ENCODE measurements around the gene HSPA12B. TPM values are rescaled to one million over a fixed set of nuclear protein-coding genes. Genes with fewer than 3 reads are reported as not detected.

Gene HSPA12B
- total RNA-seq, 2 experiments from 2014 or later, result 0.08 TPM; not detected in 1

- intact Hi-C loops (cut with DNase I, micrococcal nuclease), result loop anchor here in 1 of 2 experiments (5.0 kb wide), 1 partner anchor 148 kb away; no protein-coding TSS in a partner anchor
- peaks cover 5% of the 10 kb centered on the region for H3K4me1 ChIP-seq (ENCODE audit: insufficient read depth, low read length)
- DNase-seq (peak in 1 of 14 experiments; percentile 15), ATAC-seq (ENCODE audit: poor library complexity) (no peak)
- POLR2A ChIA-PET, result no interaction called here
- H3K27ac Mint-ChIP-seq, result no peak overlapping the region
- CTCF ChIA-PET, result interaction anchor here (1.3 to 1.8 kb wide), 7 partner anchors 10 to 146 kb away, joined by 3 to 18 read pairs (median 5); partner anchors contain the start of gene ADISSP
- peaks cover 8% of the 10 kb centered on the region for H3K27me3 Mint-ChIP-seq
- no peaks in the 10 kb centered on the region for H3K36me3 Mint-ChIP-seq (ENCODE audit: low read depth)
- H3K4me1 Mint-ChIP-seq (ENCODE audit: low read depth), result no peaks in the 10 kb centered on the region
- no peaks in the 10 kb centered on the region for H3K27me3 ChIP-seq (ENCODE audit: control insufficient read depth in 1 of 2, insufficient read depth in 2 of 2, low read length in 2 of 2)
- no peaks in the 10 kb centered on the region for H3K9me3 ChIP-seq (ENCODE audit: control insufficient read depth in 1 of 2, insufficient read depth in 1 of 2, low read length in 2 of 2)
- H3K9me3 Mint-ChIP-seq, result no peaks in the 10 kb centered on the region
- TF ChIP-seq CTCF (IDR thresholded peaks at IDR 0.05), result no peak
- no peak overlapping the region for H3K4me3 ChIP-seq (ENCODE audit: low read length)
- H3K36me3 ChIP-seq (ENCODE audit: insufficient read depth, low read length), result no peaks in the 10 kb centered on the region
- no peak overlapping the region for H3K4me3 Mint-ChIP-seq
- H3K27ac ChIP-seq (ENCODE audit: low read depth in 1 of 2, low read length in 2 of 2), result no peak overlapping the region
Measured at GRCh38 chr20:3710011-3710466, 22.4 kb upstream of the HSPA12B start.

- ChIA-PET CTCF (interaction anchor here (0.6 to 1.8 kb wide), 10 partner anchors 9 to 657 kb away, joined by 3 to 18 read pairs (median 4); partner anchors contain the start of gene ADISSP), POLR2A (interaction anchor here (0.6 kb wide), 1 partner anchor 378 kb away, joined by 3 read pairs; no protein-coding TSS in a partner anchor)
- no peaks in the 10 kb centered on the region for H3K27me3 ChIP-seq (ENCODE audit: control insufficient read depth in 1 of 2, insufficient read depth in 2 of 2, low read length in 2 of 2)
- peak; percentile 93 for TF ChIP-seq CTCF (IDR thresholded peaks at IDR 0.05)
- Mint-ChIP-seq H3K4me3 (no peak overlapping the region), H3K9me3 (no peaks in the 10 kb centered on the region), H3K4me1 (ENCODE audit: low read depth) (no peaks in the 10 kb centered on the region), H3K36me3 (ENCODE audit: low read depth) (no peaks in the 10 kb centered on the region), H3K27me3 (peaks cover 8% of the 10 kb centered on the region), H3K27ac (no peak overlapping the region)
- intact Hi-C loops (cut with DNase I, micrococcal nuclease), result loop anchor here in 1 of 2 experiments (5.0 kb wide), 1 partner anchor 149 kb away; no protein-coding TSS in a partner anchor
- H3K4me1 ChIP-seq (ENCODE audit: insufficient read depth, low read length), result peaks cover 5% of the 10 kb centered on the region
- ATAC-seq (ENCODE audit: poor library complexity), result peak; percentile 61
- no peak overlapping the region for H3K27ac ChIP-seq (ENCODE audit: low read depth in 1 of 2, low read length in 2 of 2)
- DNase-seq, result peak; percentile 50 to 82 (median 70)
- no peaks in the 10 kb centered on the region for H3K36me3 ChIP-seq (ENCODE audit: insufficient read depth, low read length)
- H3K9me3 ChIP-seq (ENCODE audit: control insufficient read depth in 1 of 2, insufficient read depth in 1 of 2, low read length in 2 of 2), result no peaks in the 10 kb centered on the region
- no peak overlapping the region for H3K4me3 ChIP-seq (ENCODE audit: low read length)
Measured at GRCh38 chr20:3710703-3711483, 21.6 kb upstream of the HSPA12B start.

GRCh38 chr20:3711484-3711941 lies 21.0 kb upstream of the HSPA12B start:
- POLR2A ChIA-PET, result interaction anchor here (0.6 kb wide), 1 partner anchor 378 kb away, joined by 3 read pairs; no protein-coding TSS in a partner anchor
- no peaks in the 10 kb centered on the region for H3K9me3 ChIP-seq (ENCODE audit: control insufficient read depth in 1 of 2, insufficient read depth in 1 of 2, low read length in 2 of 2)
- intact Hi-C loops (cut with DNase I, micrococcal nuclease), result loop anchor here in 1 of 2 experiments (5.0 kb wide), 1 partner anchor 149 kb away; no protein-coding TSS in a partner anchor
- H3K4me3 ChIP-seq (ENCODE audit: low read length), result no peak overlapping the region
- H3K9me3 Mint-ChIP-seq, result no peaks in the 10 kb centered on the region
- H3K27me3 ChIP-seq (ENCODE audit: control insufficient read depth in 1 of 2, insufficient read depth in 2 of 2, low read length in 2 of 2), result no peaks in the 10 kb centered on the region
- CTCF ChIA-PET, result interaction anchor here (0.6 to 1.8 kb wide), 9 partner anchors 9 to 658 kb away, joined by 3 to 18 read pairs (median 4); partner anchors contain the start of gene ADISSP
- ATAC-seq (ENCODE audit: poor library complexity), result no peak
- TF ChIP-seq CTCF (IDR thresholded peaks at IDR 0.05), result no peak
- DNase-seq, result peak in 1 of 14 experiments; percentile 31
- H3K27me3 Mint-ChIP-seq, result peaks cover 12% of the 10 kb centered on the region
- peaks cover 5% of the 10 kb centered on the region for H3K4me1 ChIP-seq (ENCODE audit: insufficient read depth, low read length)
- no peak overlapping the region for H3K27ac Mint-ChIP-seq
- no peaks in the 10 kb centered on the region for H3K36me3 ChIP-seq (ENCODE audit: insufficient read depth, low read length)
- no peaks in the 10 kb centered on the region for H3K4me1 Mint-ChIP-seq (ENCODE audit: low read depth)
- H3K27ac ChIP-seq (ENCODE audit: low read depth in 1 of 2, low read length in 2 of 2), result no peak overlapping the region
- H3K4me3 Mint-ChIP-seq, result no peak overlapping the region
- no peaks in the 10 kb centered on the region for H3K36me3 Mint-ChIP-seq (ENCODE audit: low read depth)
